GM10248 (cell line): ENCODE data around the gene CHRNA4.

Experiments
- CTCF ChIA-PET: fragments of 300-600 bp; sonication (Branson Sonifier 250); formaldehyde crosslinking; extraction: SDS; loops from one replicate; lab custom pipeline; 2021; ENCODE audit warnings: antibody characterized with exemption; lab: Yijun Ruan, JAX
- POLR2A ChIA-PET: fragments of 350-650 bp; sonication (Branson Sonifier 250); formaldehyde crosslinking; extraction: SDS; loops from one replicate; lab custom pipeline; 2020; ENCODE audit warnings: antibody characterized with exemption; lab: Yijun Ruan, JAX
- DNase-seq: peaks from one replicate; pipeline ENCODE4 v3.0.0; 2012; ENCODE audit errors: extremely low spot score
- CTCF ChIP-seq: IDR thresholded peaks from 2 replicates; pipeline ENCODE4 v1.5.1; 2012; ENCODE audit warnings: mild to moderate bottlenecking, low read depth; ENCODE audit errors: extremely low read depth, missing control alignments, control extremely low read depth

Gene CHRNA4

GRCh38 chr20:63356511-63356910 lies 4.6 kb downstream of the CHRNA4 start:
- ChIA-PET CTCF (no interaction called here), POLR2A (no interaction called here)
- no peak for TF ChIP-seq CTCF
- no peak for DNase-seq

GRCh38 chr20:63355781-63356295 lies 5.3 kb downstream of the CHRNA4 start:
- no peak for TF ChIP-seq CTCF
- ChIA-PET CTCF (interaction anchor here (1.4 kb wide), 1 partner anchor 25 kb away, joined by 3 read pairs; no protein-coding TSS in a partner anchor), POLR2A (interaction anchor here (0.5 kb wide), 1 partner anchor 525 kb away, joined by 4 read pairs; no protein-coding TSS in a partner anchor)
- no peak for DNase-seq

GRCh38 chr20:63354636-63355350 lies 6.4 kb downstream of the CHRNA4 start:
- no peak for TF ChIP-seq CTCF
- DNase-seq, result no peak
- ChIA-PET CTCF (interaction anchor here (1.4 kb wide), 1 partner anchor 26 kb away, joined by 3 read pairs; no protein-coding TSS in a partner anchor), POLR2A (no interaction called here)

GRCh38 chr20:63352811-63353221 lies 8.3 kb downstream of the CHRNA4 start:
- ChIA-PET POLR2A (no interaction called here), CTCF (no interaction called here)
- no peak for TF ChIP-seq CTCF
- DNase-seq, result no peak

- TF ChIP-seq CTCF, result no peak
- ChIA-PET POLR2A (no interaction called here), CTCF (no interaction called here)
- DNase-seq, result no peak
Observed at GRCh38 chr20:63351811-63352591, 9.1 kb downstream of the CHRNA4 start.

- ChIA-PET POLR2A (no interaction called here), CTCF (no interaction called here)
- no peak for DNase-seq
- no peak for TF ChIP-seq CTCF
Observed at GRCh38 chr20:63351326-63351700, 9.8 kb downstream of the CHRNA4 start.
